HEK293 (cell line): ENCODE data around the gene AKR7A2.

ENCODE experiments used
- CTCF ChIA-PET: fragments of 350-600 bp; formaldehyde crosslinking; extraction: SDS; loops from one replicate; lab custom pipeline; 2021; ENCODE audit warnings: antibody characterized with exemption; lab: Yijun Ruan, JAX
- POLR2A ChIA-PET: fragments of 300-600 bp; formaldehyde crosslinking; extraction: SDS; loops from one replicate; lab custom pipeline; 2020; ENCODE audit warnings: antibody characterized with exemption, inconsistent platforms; lab: Yijun Ruan, JAX
- H3K27ac ChIP-seq: fragments of 200-500 bp; sonication (Bioruptor generic); 2 replicates; pipeline ENCODE4 v1.5.1; 2014; ENCODE audit warnings: low read depth, low read length, control low read depth, inconsistent platforms; ENCODE audit errors: extremely low read depth
- H3K36me3 ChIP-seq, 2 experiments: fragments of 200-500 bp in 1 of 2; sonication (Bioruptor generic) in 1 of 2; 1 replicate in 1 of 2; 2 replicates in 1 of 2; pipeline ENCODE4 v1.5.1; 2014 to 2017; ENCODE audit warnings: inconsistent platforms in 2 of 2, low read length in 2 of 2; ENCODE audit not compliant: control insufficient read depth in 2 of 2, insufficient read depth in 1 of 2
- H3K4me1 ChIP-seq: fragments of 200-500 bp; sonication (Bioruptor generic); 2 replicates; pipeline ENCODE4 v1.5.1; 2014; ENCODE audit warnings: mild to moderate bottlenecking, low read length, inconsistent platforms; ENCODE audit not compliant: control insufficient read depth, insufficient read depth
- H3K4me3 ChIP-seq: 2 replicates; pipeline ENCODE4 v1.5.1; 2011; ENCODE audit warnings: low read depth, mild to moderate bottlenecking, control low read depth, low read length, moderate library complexity
- H3K9me3 ChIP-seq: fragments of 200-500 bp; sonication (Bioruptor generic); 2 replicates; pipeline ENCODE4 v1.5.1; 2014; ENCODE audit warnings: low read depth, low read length, inconsistent platforms; ENCODE audit not compliant: control insufficient read depth, insufficient read depth
- HOXA7 ChIP-seq: sonication (generic); formaldehyde crosslinking; IDR thresholded peaks from 2 replicates; pipeline ENCODE4 v1.8.1; 2022; ENCODE audit warnings: missing genetic modification reagents, borderline replicate concordance
- SCRT2 ChIP-seq: fragments of 450-650 bp; formaldehyde crosslinking; IDR thresholded peaks from 2 replicates; pipeline ENCODE4 v1.5.1; 2016; ENCODE audit warnings: missing biosample characterization, missing genetic modification characterization
- SP7 ChIP-seq: fragments of 450-650 bp; formaldehyde crosslinking; IDR thresholded peaks from 2 replicates; pipeline ENCODE4 v1.5.1; 2016; ENCODE audit warnings: missing biosample characterization, missing genetic modification characterization
- TRIM28 ChIP-seq: IDR thresholded peaks from 2 replicates; pipeline ENCODE4 v1.6.1; 2011; ENCODE audit warnings: low read length, control low read depth, borderline replicate concordance
- ZBTB8A ChIP-seq: fragments of 450-650 bp; formaldehyde crosslinking; IDR thresholded peaks from 2 replicates; pipeline ENCODE4 v1.5.1; 2016; ENCODE audit warnings: missing biosample characterization, missing genetic modification characterization
- ZFP69B ChIP-seq: fragments of 450-650 bp; formaldehyde crosslinking; IDR thresholded peaks from 2 replicates; pipeline ENCODE4 v1.5.1; 2016; ENCODE audit warnings: missing biosample characterization, missing genetic modification characterization
- ZNF2 ChIP-seq: fragments of 450-650 bp; formaldehyde crosslinking; IDR thresholded peaks from 2 replicates; pipeline ENCODE4 v1.5.1; 2016; ENCODE audit warnings: missing biosample characterization, missing genetic modification characterization
- ZNF23 ChIP-seq: fragments of 450-650 bp; formaldehyde crosslinking; IDR thresholded peaks from 2 replicates; pipeline ENCODE4 v1.5.1; 2016; ENCODE audit warnings: missing biosample characterization, missing genetic modification characterization, borderline replicate concordance
- ZNF391 ChIP-seq: fragments of 450-650 bp; formaldehyde crosslinking; IDR thresholded peaks from 2 replicates; pipeline ENCODE4 v1.5.1; 2016; ENCODE audit warnings: low read depth, missing biosample characterization, missing genetic modification characterization, borderline replicate concordance
- ZNF529 ChIP-seq: fragments of 450-650 bp; formaldehyde crosslinking; IDR thresholded peaks from 2 replicates; pipeline ENCODE4 v1.5.1; 2017; ENCODE audit warnings: missing genetic modification characterization, missing biosample characterization; ENCODE audit not compliant: insufficient replicate concordance
- ZNF555 ChIP-seq: fragments of 450-650 bp; formaldehyde crosslinking; conservative IDR thresholded peaks from 2 replicates; pipeline ENCODE4 v1.5.1; 2017; ENCODE audit warnings: missing biosample characterization, mild to moderate bottlenecking, missing genetic modification characterization, inconsistent platforms
- ZNF600 ChIP-seq: fragments of 450-650 bp; formaldehyde crosslinking; IDR thresholded peaks from 2 replicates; pipeline ENCODE4 v1.5.1; 2016; ENCODE audit warnings: missing biosample characterization, missing genetic modification characterization
- ZNF610 ChIP-seq: fragments of 450-650 bp; formaldehyde crosslinking; IDR thresholded peaks from 2 replicates; pipeline ENCODE4 v1.5.1; 2016; ENCODE audit warnings: missing biosample characterization, missing genetic modification characterization, borderline replicate concordance
- ZNF629 ChIP-seq: fragments of 450-650 bp; formaldehyde crosslinking; IDR thresholded peaks from 2 replicates; pipeline ENCODE4 v1.5.1; 2017; ENCODE audit warnings: missing biosample characterization, missing genetic modification characterization
- ZNF701 ChIP-seq: fragments of 450-650 bp; formaldehyde crosslinking; IDR thresholded peaks from 2 replicates; pipeline ENCODE4 v1.5.1; 2016; ENCODE audit warnings: missing biosample characterization, missing genetic modification characterization
- TF ChIP-seq, protein P1 (sequence below): fragments of 450-650 bp; formaldehyde crosslinking; IDR thresholded peaks from 2 replicates; pipeline ENCODE4 v1.5.1; 2016; ENCODE audit warnings: missing biosample characterization, missing genetic modification characterization
- TF ChIP-seq, protein P2 (sequence below): fragments of 450-650 bp; formaldehyde crosslinking; IDR thresholded peaks from 2 replicates; pipeline ENCODE4 v1.5.1; 2016; ENCODE audit warnings: missing biosample characterization, missing genetic modification characterization

AKR7A2 gene

DNA sequence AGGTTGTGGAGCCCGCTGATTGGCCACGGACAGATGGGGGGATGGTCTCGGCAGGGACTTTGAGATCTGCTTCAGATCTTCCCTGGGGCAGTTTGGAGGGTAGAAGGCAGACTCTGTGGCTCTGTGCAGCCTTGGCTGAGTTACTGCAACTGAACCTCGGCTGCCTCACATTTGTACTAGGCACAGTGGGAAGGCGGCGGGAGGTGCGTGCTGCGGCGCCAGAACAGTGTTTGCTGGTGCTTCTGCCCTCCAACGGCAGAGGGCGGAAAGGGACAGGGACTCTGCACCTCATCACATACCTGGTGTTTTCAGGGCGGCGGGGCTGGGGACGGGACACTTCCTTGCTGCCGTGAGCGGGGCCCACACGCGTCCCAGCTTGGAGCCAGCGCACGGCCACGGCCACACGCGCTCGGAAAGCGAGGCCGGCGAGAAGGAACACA is 26.4 kb upstream of the AKR7A2 start:
- no peak overlapping the region for H3K27ac ChIP-seq
- 0 out of 2 replicates have a peak, but pooled peaks have one; percentile 28 for TF ChIP-seq ZFP69B (tag by site-specific recombination)
- no peak for TF ChIP-seq ZNF555 (tag by site-specific recombination)
- TF ChIP-seq, protein P1, sequence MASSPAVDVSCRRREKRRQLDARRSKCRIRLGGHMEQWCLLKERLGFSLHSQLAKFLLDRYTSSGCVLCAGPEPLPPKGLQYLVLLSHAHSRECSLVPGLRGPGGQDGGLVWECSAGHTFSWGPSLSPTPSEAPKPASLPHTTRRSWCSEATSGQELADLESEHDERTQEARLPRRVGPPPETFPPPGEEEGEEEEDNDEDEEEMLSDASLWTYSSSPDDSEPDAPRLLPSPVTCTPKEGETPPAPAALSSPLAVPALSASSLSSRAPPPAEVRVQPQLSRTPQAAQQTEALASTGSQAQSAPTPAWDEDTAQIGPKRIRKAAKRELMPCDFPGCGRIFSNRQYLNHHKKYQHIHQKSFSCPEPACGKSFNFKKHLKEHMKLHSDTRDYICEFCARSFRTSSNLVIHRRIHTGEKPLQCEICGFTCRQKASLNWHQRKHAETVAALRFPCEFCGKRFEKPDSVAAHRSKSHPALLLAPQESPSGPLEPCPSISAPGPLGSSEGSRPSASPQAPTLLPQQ (tag by site-specific recombination), result peak; percentile 38; the same call in 1 of the 2 replicates
- TF ChIP-seq TRIM28, result peak; percentile 85
- TF ChIP-seq ZNF529 (tag by site-specific recombination), result no peak
- TF ChIP-seq ZNF600 (tag by site-specific recombination), result 0 out of 2 replicates have a peak, but pooled peaks have one; percentile 22
- ChIA-PET CTCF (no interaction called here), POLR2A (no interaction called here)
- H3K36me3 ChIP-seq, result peaks cover 0 to 42% of the 10 kb centered on the region in 2 experiments; a peak in 2 of 3 replicates
- no peak overlapping the region for H3K4me3 ChIP-seq
- no peaks in the 10 kb centered on the region for H3K4me1 ChIP-seq
- H3K9me3 ChIP-seq, result no peaks in the 10 kb centered on the region

DNA sequence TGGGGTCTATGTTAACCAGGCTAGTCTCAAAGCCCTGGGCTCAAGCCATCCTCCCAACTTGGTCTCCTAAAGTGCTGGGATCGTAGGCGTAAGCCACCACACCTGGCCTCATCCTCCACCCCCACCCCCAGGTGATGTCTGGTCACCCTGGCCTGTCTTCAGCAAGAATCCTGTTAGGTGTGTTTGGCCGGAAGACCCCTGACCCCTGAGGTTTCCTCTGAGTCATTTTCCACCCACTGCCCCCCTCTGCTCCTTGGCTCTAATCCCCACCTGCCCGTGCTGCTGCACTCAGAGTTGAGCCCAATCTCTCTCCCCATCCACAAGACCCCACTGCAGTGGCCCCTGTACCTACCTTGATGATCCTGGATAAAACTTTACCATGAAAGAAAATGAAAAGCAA is 25.3 kb upstream of the AKR7A2 start:
- TF ChIP-seq ZNF2 (tag by site-specific recombination), result no peak
- TF ChIP-seq ZBTB8A, result no peak
- TF ChIP-seq SP7 (tag by site-specific recombination), result no peak
- no peak for TF ChIP-seq ZNF23 (tag by site-specific recombination)
- no peak for TF ChIP-seq ZNF391 (tag by site-specific recombination)
- TF ChIP-seq ZNF701 (tag by site-specific recombination), result no peak
- no peak for TF ChIP-seq ZNF629 (tag by site-specific recombination)
- no peak for TF ChIP-seq HOXA7 (CRISPR knock-in tag)
- TF ChIP-seq ZNF610, result no peak
- Histone ChIP-seq H3K4me3 (no peak overlapping the region), H3K4me1 (no peaks in the 10 kb centered on the region), H3K27ac (no peak overlapping the region), H3K9me3 (no peaks in the 10 kb centered on the region), H3K36me3 (peaks cover 0 to 42% of the 10 kb centered on the region in 2 experiments; a peak in 2 of 3 replicates)
- POLR2A ChIA-PET, result no interaction called here
- CTCF ChIA-PET, result interaction anchor here (0.9 to 1.0 kb wide), 2 partner anchors 245 to 317 kb away, joined by 3 to 4 read pairs; no protein-coding TSS in a partner anchor

DNA sequence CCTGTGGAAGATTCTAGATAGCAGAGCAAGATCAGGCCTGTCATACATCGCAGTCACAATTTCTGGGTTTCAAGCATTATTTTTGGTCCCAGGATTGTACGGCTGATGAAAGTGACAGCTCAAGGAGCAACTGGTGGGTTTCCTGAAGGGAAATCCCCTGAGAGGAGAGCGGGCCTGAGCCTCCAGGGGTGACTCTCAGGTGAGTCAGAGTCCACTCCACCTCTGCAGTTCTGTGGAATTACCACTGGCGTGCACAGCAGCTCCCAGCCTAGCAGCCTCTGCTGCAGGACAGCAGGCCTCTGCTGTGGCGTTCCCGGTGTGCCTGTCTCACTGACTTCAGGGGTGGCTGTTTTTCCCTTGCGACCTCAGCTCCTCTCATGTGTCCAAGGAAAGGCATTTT is 24.6 kb upstream of the AKR7A2 start:
- TF ChIP-seq, protein P2, sequence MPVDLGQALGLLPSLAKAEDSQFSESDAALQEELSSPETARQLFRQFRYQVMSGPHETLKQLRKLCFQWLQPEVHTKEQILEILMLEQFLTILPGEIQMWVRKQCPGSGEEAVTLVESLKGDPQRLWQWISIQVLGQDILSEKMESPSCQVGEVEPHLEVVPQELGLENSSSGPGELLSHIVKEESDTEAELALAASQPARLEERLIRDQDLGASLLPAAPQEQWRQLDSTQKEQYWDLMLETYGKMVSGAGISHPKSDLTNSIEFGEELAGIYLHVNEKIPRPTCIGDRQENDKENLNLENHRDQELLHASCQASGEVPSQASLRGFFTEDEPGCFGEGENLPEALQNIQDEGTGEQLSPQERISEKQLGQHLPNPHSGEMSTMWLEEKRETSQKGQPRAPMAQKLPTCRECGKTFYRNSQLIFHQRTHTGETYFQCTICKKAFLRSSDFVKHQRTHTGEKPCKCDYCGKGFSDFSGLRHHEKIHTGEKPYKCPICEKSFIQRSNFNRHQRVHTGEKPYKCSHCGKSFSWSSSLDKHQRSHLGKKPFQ (tag by site-specific recombination), result no peak
- peak; percentile 82 for TF ChIP-seq SCRT2 (tag by site-specific recombination)
- Histone ChIP-seq H3K4me1 (no peaks in the 10 kb centered on the region), H3K36me3 (peaks cover 0 to 45% of the 10 kb centered on the region in 2 experiments; a peak in 2 of 3 replicates), H3K9me3 (no peaks in the 10 kb centered on the region), H3K4me3 (no peak overlapping the region), H3K27ac (no peak overlapping the region)
- POLR2A ChIA-PET, result no interaction called here
- CTCF ChIA-PET, result interaction anchor here (0.9 to 1.0 kb wide), 2 partner anchors 246 to 317 kb away, joined by 3 to 4 read pairs; no protein-coding TSS in a partner anchor
